Activated CD4-positive, alpha-beta T cell treated with anti-CD3 and anti-CD28 coated beads, Interleukin-2, amount 50 U/mL, for 24 hours (primary cell): Measurements from ENCODE around the gene BCL2.

Experiments used
- DNase-seq, 2 donors: peaks; one replicate each; pipeline ENCODE4 v3.0.0-alpha.2; 2020; ENCODE audit warnings: low read depth in 1 of 2, low spot score in 1 of 2

Gene BCL2

DNA sequence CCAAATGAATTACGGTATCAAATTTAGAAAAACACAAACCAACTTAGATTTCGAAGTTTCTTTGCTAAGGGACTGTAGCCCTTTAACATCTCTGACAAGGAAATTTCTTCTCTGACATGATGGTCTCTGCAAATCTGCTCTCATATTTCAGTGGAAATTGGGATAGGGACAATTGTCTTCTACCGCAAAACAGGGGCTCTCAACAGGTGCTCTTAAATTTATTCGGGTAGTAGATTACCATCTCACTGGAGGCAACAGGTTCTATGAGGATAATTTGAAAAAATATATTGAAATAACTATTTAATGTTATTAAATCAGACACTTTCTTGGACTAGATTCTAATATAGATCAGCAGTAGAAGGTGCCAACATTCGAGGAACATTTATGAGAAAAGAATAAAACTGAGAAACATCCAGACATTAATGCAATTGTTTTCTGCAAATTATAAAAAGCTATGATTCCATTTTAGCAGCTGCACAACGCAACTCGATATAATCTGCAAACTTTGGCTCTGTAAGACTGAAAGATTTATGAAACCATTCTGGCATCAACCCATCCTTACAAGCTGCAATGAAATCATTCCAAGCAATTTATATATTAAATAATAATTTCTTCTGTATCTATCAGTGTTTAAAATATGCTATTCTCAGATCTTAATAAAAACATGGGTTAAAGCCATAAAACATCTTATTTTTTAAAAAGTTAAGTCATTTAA is 10.0 kb upstream of the BCL2 start:
- DNase-seq = no peak

DNA sequence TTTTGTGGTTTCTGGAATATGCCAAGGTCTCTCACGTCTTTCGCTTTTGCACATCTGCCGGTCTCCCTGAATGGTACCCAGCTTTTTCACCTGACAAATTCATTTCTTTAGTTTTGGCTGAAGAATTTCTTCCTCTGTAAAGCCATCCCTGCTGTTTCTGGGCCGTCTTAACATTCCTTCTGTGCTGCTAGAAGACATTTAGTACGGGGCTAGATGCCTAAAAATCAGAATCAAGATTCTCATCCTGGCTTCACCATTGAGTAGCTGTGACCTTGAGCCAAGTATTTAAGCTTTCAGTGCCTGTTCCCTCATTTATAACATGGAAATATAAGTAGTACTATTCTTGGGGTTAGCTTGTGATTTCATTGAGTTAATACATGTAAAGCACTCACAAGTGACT is 6.4 kb upstream of the BCL2 start:
- DNase-seq = no peak

DNA sequence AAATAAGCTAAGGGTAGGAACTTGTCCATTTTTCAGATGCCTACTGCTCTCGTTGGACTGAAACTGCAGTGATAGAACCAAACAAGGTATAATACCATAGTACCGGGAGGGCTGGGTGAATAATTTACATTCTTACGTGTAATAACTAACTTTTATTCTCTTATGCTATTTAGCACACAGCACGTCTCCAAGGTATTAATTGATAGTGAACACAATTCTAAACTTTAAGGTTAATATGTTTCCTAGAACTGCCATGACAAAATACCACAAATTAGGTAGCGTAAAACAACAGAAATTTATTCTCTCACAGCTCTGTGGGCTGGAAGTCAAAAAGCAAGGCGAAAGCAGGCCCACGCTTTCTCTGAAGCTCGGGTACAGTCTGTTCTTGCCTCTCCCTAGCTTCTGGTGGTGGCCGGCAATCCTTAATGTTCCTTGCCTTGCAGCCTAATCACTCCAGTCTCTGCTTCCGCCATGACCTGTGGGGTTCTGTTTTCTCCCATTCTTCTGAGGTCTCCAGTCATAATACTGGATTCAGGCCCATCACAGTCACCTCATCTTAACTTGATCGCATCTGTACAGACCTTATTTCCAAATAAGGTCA is 5.6 kb upstream of the BCL2 start:
- no peak for DNase-seq

DNA sequence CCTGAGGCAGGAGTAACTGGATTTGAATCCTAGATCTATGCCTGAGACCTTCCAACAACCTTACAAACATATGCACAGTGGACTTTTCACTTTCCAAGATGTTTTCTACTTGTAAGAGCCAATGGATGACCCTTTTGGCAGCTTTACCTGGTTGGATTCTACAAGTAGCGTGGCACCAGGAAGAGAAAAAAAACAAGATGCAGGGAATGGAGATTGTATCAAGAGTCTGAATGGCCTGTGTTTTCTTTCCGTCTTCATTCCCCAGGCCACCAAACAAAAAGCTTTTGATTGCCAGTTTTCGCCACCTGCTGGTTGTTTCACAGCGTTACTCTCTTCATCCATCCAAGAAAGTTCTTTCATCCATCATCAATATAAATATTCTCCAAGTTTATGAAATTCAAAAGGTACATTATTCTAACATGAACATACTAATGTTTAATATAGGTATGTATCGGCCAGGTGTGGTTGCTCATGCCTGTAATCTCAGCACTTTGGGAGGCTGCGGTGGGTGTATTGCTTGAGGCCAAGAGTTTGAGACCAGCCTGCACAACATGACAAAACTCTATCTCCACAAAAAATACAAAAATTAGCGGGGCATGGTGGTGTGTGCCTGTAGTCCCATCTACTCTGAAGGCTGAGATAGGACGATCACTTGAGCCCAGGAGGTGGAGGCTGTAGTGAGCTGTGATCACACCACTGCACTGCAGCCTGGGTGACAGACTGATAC is 3.5 kb upstream of the BCL2 start:
- no peak for DNase-seq

DNA sequence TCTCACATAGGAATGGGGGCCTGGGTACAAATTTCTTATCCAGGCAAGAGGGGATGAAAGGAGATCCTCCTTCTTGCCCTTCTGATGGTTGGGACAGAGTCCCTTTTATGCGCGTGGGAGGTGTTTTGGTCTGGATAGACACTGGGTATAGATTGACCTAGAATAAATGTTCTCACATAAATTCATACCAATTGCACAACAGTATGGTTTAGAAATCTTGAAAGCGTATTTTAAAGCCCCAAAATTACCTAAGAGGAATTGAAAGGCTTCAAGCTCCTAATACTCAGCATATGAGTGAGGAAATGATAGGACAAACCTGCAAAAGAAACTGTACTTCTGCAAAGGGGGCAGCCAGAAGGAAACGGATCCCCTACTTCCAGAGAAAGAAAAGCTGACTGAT is 2.6 kb upstream of the BCL2 start:
- DNase-seq = no peak

DNA sequence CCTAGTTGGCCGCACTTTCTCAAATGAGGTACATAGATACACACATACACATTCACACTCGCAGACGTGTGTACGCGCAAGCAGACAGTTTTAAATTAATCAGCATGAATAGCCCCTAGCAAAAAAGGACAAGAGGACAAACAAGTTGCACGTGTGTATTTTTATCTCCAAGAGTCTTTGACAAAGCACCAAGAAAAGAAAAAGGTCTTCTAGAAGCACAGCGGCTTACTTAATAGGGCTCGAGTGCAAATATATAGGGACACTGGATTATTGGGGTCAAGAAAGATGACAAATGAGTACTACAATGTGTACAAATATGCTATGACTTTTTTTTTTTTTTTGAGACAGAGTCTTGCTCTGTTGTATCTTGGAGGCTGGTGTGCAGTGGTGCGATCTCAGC is 1.7 kb upstream of the BCL2 start:
- no peak for DNase-seq

DNA sequence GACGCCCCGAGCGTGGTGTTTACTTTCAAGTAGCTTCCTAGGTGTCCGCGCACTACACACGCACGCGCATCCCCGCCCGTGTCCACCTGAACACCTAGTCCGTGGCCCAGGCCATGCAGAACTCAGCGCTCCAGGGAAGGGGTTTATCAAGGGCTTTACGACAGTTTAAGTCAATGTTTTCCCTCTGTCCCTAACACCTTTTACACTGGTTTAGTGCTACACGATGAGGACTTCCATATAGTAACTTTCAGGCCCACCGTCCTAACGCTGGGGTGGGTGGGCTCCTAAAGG is 1.4 kb upstream of the BCL2 start:
- no peak for DNase-seq

DNA sequence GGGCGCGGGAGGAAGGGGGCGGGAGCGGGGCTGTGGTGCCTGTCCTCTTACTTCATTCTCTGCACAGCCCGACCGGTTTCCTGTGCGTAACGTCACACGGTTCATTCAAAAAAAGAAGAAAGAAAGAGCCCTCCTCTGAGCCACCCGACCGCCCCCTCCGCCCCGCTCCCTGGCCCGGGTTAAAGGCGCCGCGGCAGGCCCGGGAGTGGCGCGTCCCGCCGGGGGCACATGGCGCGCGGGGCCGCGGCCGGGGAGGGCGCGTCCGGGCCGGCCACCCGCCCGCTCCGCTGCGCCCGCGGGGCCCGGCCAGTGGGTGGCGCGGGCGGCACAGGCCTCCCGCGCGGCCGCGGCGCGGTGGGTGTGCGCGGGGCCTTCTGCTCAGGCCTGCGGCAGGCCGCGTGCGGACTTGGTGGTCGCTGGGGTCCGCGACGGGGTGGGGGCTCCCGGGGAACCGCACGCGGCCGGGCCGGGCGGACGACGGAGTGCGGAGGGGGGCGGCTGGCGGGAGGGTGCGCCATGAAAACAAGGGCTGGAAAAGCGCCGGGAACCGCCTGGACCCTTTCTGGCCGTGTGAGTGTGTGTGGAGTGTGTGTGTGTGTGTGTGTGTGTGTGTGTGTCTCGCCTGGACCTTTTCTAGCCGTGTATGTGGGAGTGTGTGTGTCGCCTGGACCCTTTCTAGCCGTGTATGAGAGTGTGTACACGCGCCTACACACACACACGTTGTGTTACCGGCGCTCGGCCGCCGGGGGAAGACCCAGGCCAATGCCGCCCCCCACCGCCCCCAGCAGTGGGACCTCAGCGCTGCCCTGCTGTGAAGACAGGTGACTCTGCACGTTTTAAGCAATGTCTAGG is 780 bp upstream of the BCL2 start:
- DNase-seq = peak; percentile 63 to 81

DNA sequence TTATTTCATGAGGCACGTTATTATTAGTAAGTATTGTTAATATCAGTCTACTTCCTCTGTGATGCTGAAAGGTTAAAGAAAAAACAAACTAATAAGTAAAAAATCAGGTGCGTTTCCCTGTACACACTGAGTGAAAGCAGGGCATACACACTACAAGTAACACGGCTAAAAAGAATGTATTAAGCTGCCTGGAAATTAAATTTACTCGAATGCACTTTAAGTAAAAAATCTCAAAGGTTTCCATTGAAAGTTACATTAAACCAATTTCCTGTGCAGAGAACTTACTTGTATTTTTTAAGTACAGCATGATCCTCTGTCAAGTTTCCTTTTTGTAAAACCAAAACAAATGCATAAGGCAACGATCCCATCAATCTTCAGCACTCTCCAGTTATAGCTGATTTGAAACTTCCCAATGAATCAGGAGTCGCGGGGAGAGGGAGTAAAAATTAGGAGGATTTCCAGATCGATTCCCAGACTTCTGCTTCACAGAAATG is 633 bp downstream of the BCL2 start:
- DNase-seq = no peak

DNA sequence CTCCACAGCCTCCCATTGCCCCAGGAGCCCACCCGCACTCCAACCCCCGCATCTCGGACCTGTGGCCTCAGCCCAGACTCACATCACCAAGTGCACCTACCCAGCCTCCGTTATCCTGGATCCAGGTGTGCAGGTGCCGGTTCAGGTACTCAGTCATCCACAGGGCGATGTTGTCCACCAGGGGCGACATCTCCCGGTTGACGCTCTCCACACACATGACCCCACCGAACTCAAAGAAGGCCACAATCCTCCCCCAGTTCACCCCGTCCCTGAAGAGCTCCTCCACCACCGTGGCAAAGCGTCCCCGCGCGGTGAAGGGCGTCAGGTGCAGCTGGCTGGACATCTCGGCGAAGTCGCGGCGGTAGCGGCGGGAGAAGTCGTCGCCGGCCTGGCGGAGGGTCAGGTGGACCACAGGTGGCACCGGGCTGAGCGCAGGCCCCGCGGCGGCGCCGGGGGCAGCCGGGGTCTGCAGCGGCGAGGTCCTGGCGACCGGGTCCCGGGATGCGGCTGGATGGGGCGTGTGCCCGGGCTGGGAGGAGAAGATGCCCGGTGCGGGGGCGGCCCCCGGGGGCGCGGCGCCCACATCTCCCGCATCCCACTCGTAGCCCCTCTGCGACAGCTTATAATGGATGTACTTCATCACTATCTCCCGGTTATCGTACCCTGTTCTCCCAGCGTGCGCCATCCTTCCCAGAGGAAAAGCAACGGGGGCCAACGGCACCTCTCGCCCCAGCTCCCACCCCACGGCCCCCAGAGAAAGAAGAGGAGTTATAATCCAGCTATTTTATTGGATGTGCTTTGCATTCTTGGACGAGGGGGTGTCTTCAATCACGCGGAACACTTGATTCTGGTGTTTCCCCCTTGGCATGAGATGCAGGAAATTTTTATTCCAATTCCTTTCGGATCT is 1.3 kb downstream of the BCL2 start:
- DNase-seq = peak; percentile 55 to 74

DNA sequence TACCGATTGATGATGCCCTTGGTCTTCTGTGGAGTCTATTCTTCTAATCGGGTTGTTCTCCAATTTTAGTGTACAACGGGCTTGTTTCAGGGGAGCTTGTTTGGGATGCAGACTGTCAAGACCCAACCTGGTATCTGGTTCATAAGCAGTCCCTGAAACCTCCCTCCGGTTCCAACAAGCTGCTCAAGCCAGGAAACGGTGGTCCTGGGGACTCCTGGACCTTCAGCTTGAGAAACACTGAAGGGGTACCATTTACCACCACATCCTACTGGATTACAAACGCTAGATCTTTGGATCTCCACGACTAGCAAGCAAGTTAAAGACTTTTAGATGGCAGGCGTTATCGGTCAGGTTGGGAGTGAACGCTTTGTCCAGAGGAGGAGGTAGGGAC is 2.0 kb downstream of the BCL2 start:
- DNase-seq = no peak

DNA sequence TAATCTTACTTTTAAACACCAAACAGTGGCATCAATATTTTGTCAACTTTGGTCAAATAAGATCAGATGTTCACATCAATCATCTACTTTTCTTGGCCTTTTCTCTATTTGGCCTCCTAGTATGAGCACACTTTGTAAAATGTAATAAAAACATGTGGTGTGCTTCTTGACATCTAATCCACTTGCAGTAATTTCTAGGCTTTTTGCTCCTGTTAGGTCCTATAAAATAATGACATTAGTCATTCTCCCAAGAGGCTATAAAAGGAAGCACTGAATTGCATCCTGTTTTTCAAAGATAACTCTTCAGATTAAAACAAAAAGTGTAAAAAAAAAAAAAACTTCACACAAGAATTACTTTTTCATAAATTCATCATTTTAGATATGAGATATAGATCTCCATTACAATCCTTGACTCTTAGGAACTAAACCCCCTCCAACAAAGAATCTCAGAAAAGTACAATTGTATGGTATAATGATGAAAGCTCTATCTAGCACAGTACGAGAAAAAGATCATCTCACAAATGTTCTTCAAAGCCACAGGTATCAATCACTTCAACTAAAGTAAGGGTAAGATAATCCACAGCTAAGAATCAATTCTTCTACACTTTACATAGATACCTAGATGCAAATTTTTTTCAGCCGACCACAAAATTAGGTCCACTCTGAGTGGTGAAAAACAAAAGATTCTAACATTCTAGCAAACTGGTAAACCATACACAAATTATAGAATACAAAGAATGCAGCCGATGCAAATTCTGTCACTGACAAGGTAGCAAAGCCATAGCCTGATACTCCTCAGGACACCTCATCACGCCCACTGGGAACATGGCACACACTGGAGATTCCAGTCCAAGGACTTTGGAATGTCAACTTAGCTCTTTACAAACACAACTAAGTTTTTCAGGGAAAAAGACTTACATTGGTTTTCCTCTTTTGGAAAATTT is 2.7 kb downstream of the BCL2 start:
- no peak for DNase-seq

DNA sequence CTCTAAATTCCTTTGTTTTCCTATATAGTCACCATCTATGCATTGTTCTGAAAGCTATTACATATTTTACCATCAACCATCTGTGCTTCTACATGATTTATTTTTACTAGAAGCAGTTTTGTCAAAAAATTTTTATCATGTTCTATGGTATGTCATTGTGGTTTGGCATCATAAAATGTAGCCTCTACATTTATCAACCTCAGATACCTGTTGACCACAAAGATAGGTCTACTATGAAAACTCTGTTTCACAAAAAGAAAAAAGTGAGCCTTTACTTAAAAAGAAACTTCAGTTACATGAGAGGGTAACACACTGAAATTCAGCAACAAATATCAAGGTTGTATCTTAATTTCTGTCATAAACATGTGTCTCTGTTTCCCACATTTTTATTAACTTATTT is 3.7 kb downstream of the BCL2 start:
- no peak for DNase-seq

DNA sequence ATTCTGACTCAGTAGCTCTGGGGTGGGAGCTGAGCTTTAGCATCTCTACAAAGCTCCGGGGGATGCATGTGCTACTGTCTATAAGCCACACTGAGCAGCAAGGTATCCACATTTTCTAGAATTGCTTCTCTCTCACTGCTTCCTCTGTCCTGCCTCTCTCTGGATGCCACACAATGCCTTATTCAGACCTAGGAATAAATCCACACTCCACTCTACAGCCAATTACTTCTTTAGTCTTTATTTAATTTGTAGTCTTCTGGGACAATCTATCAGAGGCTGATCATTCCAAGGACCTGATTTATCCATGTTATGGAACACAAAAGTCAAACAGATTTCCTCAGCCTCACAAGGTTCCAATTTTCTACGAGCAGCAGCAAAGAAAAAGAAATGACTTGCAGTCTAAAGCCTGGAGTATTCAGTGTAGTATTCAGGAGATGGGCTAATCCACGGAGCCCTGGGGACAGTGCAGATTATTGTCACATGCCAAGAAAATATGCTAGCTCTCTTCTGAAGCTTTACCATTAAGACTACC is 4.4 kb downstream of the BCL2 start:
- no peak for DNase-seq

DNA sequence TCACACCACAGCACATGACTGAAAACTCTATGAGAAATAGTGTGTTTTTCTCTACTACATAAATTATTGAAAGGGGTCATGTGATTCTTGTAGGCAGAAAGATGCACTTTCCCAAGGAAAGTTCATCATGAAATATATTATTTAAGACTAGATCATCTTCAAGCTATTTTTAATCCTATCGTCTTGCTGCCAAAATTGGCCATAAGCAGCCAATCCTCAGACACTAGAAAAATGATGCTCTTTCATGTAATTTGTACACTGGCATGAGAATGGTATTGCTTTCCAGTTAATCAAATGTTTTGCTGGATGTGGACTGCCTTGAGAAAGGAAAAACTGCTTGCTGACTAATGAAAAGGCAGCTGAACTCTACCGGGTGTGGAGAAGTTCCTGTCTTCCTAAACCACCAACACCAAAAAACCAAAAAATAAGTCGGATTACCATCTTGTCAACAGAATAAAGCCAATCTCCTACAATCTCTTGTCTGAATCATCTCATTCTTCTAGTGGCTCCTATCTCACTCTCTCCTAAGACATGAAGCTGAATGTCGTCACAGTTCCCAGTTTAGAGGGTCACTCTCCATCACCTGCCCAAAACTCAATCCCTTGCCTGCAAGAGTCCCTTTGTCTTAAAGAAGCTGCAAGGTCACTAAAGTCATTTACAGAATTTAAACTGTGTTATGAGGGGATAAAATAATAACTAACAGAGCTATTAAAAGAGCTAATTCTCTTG is 5.3 kb downstream of the BCL2 start:
- DNase-seq = no peak

DNA sequence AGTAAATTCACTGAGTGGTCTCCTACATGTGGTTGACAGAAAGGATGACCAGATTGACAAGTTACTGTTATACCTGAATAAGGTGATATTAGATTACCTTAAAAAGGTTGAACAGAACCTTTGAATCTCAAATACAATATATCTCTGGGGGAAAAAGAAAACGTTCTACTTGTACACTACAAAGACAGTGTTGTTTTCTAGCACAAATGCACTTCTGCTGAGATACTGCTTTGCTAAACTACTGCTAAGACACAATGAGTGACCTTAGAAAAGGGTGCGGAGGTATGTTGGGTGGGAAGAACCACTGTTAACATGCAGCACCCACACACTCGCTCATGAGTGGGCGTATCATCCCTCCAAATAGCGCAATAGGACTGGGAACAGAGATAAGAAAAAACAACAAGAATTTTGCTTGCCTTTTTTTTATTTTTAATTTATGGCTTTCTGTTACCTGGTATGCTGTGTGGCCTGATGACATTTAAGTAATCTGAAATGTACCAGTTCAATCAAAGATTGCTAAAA is 6.1 kb downstream of the BCL2 start:
- DNase-seq = no peak

DNA sequence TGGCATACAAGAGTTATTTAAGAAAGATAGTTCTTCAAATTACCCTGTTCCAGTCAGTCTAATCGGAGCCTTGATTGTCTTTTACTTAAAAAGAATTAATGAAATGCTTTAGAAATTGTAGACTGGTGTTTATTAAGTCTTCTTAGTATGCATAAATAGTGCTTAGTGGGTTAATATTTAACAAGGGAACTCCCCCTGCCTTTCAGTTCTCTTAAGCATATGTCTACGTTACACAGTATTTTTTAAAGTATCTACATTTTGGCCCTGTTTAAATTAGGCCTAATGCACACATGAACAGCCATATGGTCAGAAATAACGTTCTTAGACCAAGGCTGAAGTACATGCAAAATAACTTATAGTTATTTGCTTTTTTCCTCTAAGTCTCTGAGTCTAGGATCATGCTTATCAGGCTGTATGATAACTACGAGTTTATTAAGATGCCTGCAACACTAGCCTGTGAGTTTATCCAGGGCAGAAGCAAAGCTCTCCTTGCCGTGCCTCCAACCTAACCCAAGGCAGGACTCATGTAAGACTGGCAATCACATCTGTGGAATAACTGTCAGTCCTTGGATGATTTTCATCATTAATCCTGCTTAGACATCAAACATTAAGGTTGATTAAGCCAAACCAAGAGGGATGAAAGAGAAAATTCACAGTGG is 6.7 kb downstream of the BCL2 start:
- no peak for DNase-seq

DNA sequence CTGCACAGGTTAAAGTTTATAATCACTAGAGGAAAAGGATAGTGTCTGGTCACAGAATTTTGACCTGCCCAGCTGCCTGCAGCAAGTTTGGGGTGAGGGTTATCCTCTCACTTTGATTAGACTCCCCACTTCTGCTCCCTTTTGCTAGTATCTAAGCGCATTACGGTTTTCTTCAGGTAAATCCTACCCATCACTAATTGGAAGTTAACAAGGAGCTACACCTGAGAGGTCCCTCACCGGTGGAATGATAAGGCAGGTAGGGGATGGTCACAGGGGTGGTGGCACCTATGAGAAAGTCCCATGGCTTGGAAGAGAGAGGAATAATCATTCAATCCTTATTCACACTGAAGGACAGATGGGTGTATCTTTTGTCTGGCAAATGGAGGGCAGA is 7.6 kb downstream of the BCL2 start:
- no peak for DNase-seq
